Stimulated activated CD8-positive, alpha-beta memory T cell treated with anti-CD3 and anti-CD28 coated beads, Interleukin-4, amount 100 ng/mL, for 24 hours (primary cell): ENCODE measurements around the gene NPY2R.

Experiments used
- DNase-seq: peaks from one replicate; pipeline ENCODE4 v3.0.0-alpha.2; 2020; ENCODE audit warnings: low read depth

Gene NPY2R

GRCh38 chr4:155249016-155249566 lies 40.7 kb downstream of the NPY2R start:
- no peak for DNase-seq

- no peak for DNase-seq
Measured at GRCh38 chr4:155252327-155252726, 43.9 kb downstream of the NPY2R start.

DNA sequence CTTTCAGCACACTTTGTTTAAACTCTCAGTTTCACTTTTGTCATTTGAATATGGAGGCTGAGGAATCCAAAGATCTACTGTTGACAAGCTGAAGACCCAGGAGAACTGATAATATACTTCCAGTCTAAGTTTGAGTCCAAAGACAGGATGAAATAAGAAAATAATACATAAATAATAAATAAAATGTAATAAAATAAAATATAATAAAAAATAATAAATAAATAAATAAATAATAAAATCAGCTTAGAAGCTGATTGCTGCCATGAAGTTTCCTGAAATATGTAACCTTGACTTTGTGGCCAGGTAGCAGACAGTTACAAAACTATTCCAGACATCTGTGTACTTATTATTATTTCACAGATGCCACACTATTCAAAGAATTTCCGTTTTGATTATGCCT lies 55.0 kb downstream of the NPY2R start:
- DNase-seq, result no peak

DNA sequence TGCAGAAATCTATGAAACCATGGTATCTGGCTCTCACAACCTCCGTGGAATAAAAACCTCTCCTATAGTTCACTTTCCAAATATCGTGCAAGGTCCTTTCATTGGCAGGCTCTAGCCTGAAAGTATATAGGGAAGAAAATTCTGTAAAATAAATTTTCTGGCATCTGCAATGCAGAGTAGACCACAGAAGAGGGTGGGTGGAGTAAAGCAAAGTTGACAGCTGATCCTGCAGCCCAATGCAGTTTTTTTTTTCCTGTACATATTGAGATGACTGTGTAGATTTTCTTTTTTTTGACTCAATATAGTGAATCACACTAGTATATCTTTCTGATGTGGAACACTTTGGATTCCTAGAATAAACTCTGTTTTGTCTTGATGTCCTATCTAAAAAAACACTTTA lies 56.7 kb downstream of the NPY2R start:
- DNase-seq, result no peak
